ENCODE data around the gene LRP2BP. TPM values are rescaled to one million over a fixed set of nuclear protein-coding genes. Genes with fewer than 3 reads are reported as not detected.

Gene LRP2BP
- total and polyA plus RNA-seq, 2 of the 13 experiments (the other 11 are each of a cell fraction or from before 2014, with no cell fraction given): 0.22 to 0.29 TPM

DNA sequence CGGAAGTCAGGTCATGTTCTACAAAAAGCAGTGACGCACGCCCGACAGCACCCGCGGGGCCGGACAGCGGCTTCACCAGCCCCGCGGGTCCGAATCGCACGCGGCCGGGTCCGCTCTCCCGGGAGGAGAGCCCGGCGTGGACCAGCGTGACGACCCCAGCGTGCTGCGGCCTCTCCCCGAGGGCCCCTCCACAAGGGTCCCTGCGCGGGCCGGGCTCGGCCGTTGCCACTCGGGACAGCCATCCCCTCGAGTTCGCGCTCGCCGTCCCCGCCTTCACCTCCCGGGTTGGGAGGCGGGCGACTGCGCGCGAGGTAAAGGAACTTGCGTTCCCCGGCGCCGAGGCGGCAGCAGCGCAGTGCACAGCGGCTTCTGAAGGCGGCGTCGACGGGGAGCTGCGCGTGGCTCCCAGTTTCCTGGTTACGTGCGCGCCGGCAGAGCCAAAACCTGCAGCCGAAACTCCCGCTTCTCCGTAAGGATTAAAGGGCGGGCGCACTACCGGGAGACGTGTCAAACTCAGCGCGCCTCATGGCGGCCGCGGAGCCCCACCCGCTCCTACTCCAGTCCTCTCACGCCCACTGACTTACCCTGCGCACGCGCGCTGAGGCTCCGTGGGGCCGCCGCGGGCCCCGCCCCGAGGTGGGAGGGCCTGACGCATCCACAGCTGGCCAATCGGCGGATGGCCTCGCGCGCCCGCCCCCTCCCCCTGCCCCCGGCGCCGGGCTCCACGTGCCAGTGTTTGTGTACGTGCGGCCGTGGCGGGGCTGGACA, 416 bp upstream of the LRP2BP start (continued):
- TF ChIP-seq, protein P1, sequence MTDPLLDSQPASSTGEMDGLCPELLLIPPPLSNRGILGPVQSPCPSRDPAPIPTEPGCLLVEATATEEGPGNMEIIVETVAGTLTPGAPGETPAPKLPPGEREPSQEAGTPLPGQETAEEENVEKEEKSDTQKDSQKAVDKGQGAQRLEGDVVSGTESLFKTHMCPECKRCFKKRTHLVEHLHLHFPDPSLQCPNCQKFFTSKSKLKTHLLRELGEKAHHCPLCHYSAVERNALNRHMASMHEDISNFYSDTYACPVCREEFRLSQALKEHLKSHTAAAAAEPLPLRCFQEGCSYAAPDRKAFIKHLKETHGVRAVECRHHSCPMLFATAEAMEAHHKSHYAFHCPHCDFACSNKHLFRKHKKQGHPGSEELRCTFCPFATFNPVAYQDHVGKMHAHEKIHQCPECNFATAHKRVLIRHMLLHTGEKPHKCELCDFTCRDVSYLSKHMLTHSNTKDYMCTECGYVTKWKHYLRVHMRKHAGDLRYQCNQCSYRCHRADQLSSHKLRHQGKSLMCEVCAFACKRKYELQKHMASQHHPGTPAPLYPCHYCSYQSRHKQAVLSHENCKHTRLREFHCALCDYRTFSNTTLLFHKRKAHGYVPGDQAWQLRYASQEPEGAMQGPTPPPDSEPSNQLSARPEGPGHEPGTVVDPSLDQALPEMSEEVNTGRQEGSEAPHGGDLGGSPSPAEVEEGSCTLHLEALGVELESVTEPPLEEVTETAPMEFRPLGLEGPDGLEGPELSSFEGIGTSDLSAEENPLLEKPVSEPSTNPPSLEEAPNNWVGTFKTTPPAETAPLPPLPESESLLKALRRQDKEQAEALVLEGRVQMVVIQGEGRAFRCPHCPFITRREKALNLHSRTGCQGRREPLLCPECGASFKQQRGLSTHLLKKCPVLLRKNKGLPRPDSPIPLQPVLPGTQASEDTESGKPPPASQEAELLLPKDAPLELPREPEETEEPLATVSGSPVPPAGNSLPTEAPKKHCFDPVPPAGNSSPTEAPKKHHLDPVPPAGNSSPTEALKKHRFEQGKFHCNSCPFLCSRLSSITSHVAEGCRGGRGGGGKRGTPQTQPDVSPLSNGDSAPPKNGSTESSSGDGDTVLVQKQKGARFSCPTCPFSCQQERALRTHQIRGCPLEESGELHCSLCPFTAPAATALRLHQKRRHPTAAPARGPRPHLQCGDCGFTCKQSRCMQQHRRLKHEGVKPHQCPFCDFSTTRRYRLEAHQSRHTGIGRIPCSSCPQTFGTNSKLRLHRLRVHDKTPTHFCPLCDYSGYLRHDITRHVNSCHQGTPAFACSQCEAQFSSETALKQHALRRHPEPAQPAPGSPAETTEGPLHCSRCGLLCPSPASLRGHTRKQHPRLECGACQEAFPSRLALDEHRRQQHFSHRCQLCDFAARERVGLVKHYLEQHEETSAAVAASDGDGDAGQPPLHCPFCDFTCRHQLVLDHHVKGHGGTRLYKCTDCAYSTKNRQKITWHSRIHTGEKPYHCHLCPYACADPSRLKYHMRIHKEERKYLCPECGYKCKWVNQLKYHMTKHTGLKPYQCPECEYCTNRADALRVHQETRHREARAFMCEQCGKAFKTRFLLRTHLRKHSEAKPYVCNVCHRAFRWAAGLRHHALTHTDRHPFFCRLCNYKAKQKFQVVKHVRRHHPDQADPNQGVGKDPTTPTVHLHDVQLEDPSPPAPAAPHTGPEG (CRISPR knock-in tag; IDR thresholded peaks at IDR 0.05): peak; percentile 72; the same call in 1 of the 2 replicates
- no peak for TF ChIP-seq SCMH1 (CRISPR knock-in tag; IDR thresholded peaks at IDR 0.05; ENCODE audit: borderline replicate concordance)
- TF ChIP-seq U2AF2 (IDR thresholded peaks at IDR 0.05; ENCODE audit: low read depth, low read length): no peak
- no peak for TF ChIP-seq JARID2 (CRISPR knock-in tag; IDR thresholded peaks at IDR 0.05; ENCODE audit: insufficient replicate concordance)
- TF ChIP-seq ZNF414 (CRISPR knock-in tag; IDR thresholded peaks at IDR 0.05): peak; percentile 86
- TF ChIP-seq PHB2 (IDR thresholded peaks at IDR 0.05; ENCODE audit: partially characterized antibody): no peak
- TF ChIP-seq PCBP2 (optimal IDR thresholded peaks at IDR 0.05; ENCODE audit: low read depth, low read length, poor library complexity, severe bottlenecking): no peak
- TF ChIP-seq POLR2A (IDR thresholded peaks at IDR 0.05; ENCODE audit: insufficient read depth in 1 of 2, low read depth in 2 of 2, low read length in 2 of 2): peak; percentile 5 to 52; a peak in 2 of 4 replicates
- TF ChIP-seq ZXDC (CRISPR knock-in tag; IDR thresholded peaks at IDR 0.05): peak; percentile 91; the same call in 1 of the 2 replicates
- peak; percentile 84 for TF ChIP-seq MEIS2 (CRISPR knock-in tag; IDR thresholded peaks at IDR 0.05)
- TF ChIP-seq BORCS8-MEF2B (CRISPR knock-in tag; IDR thresholded peaks at IDR 0.05): peak; percentile 88
- TF ChIP-seq FOXA1 (IDR thresholded peaks at IDR 0.05): no peak
- peak; percentile 55; the same call in 1 of the 2 replicates for TF ChIP-seq FOXA1 (CRISPR knock-in tag; IDR thresholded peaks at IDR 0.05)
- TF ChIP-seq MED1 (CRISPR knock-in tag; IDR thresholded peaks at IDR 0.05): peak; percentile 87
- peak; percentile 98 for TF ChIP-seq KDM2A (CRISPR knock-in tag; IDR thresholded peaks at IDR 0.05; ENCODE audit: borderline replicate concordance, low read depth)
- peak; percentile 100 for TF ChIP-seq ZNF468 (CRISPR knock-in tag; IDR thresholded peaks at IDR 0.05)
- peak; percentile 57; the same call in 1 of the 2 replicates for TF ChIP-seq ZMYM3 (CRISPR knock-in tag; IDR thresholded peaks at IDR 0.05)
- no peak for TF ChIP-seq SIX4 (CRISPR knock-in tag; IDR thresholded peaks at IDR 0.05)
- peak; percentile 99 for TF ChIP-seq ZNF607 (CRISPR knock-in tag; IDR thresholded peaks at IDR 0.05; ENCODE audit: borderline replicate concordance)
- TF ChIP-seq GATAD2A (CRISPR knock-in tag; IDR thresholded peaks at IDR 0.05): peak; percentile 39; the same call in 1 of the 2 replicates
- no peak for TF ChIP-seq ATM (IDR thresholded peaks at IDR 0.05; ENCODE audit: borderline replicate concordance)
- TF ChIP-seq GPN1 (CRISPR knock-in tag; IDR thresholded peaks at IDR 0.05; ENCODE audit: borderline replicate concordance): peak; percentile 69; the same call in 1 of the 2 replicates

Data from HepG2 (cell line).